HG02973 (cell line): Measurements from ENCODE around the gene SRRD.
A peak's percentile ranks its signal among the peaks of the same experiment; 100 is the strongest.

ENCODE experiments used
- ATAC-seq: cut with Tn5 transposase; IDR thresholded peaks from one replicate; pipeline ENCODE4 v1.9.1; 2021; ENCODE audit warnings: moderate library complexity; ENCODE audit not compliant: unreplicated experiment

The SRRD gene

GRCh38 chr22:26481112-26481693 lies 2.5 kb upstream of the SRRD start:
- ATAC-seq = no peak

DNA sequence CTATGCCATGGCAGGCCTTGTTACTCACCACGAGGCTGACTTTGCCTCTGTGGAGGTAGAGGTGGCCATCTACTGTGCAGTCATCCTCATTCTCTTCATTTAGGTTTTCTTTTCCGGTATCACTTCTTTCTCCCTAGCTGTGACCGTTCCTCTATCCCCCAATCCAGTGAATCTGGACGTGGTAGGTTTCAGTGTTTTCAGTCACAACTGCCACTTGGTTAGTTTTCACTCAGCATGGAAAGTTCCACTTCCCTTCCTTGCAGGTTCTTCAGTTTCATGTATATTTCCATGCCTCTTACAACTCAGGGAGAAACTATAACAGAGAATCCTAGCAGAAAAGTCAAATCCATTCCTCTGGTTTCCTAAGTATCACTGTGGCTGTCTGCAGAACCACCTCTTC lies 2.0 kb upstream of the SRRD start:
- ATAC-seq = no peak

DNA sequence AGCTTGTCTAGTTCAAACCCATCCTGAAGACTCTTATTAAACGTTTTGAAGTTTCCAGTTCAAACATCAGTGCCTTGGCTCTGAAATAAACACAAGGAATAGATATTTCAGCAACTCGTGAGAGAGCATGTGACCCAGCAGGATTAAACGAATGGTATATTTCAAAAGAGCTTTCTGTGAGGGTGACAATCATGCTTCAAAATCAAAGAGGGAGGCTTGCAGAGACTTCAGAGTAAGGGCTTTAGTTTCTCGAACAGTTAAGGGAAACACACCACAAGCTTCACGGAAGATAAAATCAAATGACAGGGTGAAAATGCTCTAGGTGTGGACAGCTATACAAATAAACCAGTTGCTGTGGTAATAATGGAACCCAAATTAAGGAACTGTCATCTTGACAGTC lies 1.5 kb upstream of the SRRD start:
- ATAC-seq = no peak

- peak; percentile 7 for ATAC-seq
Measured at GRCh38 chr22:26483043-26483438, 636 bp upstream of the SRRD start.

GRCh38 chr22:26484360-26484706 lies 656 bp downstream of the SRRD start:
- ATAC-seq = no peak

- no peak for ATAC-seq
Measured at GRCh38 chr22:26485013-26485412, 1.3 kb downstream of the SRRD start.

DNA sequence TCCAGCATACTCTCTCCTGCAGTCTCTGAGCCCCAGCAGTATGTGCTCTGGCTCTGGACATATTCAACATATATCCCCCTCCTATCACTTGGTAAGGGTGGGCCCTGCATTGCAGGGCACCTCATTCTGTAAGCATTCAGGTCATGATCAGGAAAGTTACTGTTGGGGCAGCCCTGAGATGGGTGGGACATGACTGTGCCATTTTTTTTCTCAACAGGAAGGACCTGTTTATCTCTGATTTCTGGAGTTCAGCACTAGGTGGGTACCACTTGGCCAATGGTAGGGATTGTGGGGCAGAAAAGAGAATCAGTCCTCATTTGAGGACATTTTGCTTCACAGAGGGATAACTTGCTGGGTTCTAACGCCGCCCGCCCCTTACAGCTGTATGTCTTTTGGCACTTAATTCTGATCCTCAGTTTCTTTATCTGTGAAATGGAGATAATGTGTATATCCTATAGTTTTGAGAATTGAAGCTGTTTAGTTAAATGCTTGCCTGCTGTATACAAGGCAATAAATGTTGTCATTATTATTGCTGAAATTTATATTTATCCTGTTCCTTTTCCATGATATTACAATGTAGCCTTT lies 2.2 kb downstream of the SRRD start:
- ATAC-seq = no peak

GRCh38 chr22:26486394-26486793 lies 2.7 kb downstream of the SRRD start:
- ATAC-seq = no peak

- ATAC-seq = no peak
Measured at GRCh38 chr22:26487996-26488395, 4.3 kb downstream of the SRRD start.

- ATAC-seq = no peak
Measured at GRCh38 chr22:26489447-26490036, 5.9 kb downstream of the SRRD start.

DNA sequence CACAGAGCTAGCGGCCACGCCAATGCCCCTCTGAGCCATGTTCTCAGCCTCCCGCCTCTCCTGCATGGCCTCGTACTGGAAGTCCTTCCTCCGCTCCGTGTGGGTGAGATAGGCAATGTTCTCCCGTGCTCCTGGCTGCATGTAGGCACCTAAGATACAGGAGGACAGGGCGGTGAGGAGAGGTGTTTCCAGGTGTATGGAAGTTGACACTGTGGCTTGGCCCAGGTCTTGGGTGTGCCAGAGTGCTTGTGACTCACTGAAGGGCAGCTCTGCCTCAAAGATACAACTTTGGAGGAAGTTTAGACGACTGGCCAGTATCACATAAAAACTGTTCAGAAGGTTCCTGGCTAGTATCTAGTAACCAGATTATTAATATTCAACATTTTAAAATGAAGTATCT lies 8.5 kb downstream of the SRRD start:
- no peak for ATAC-seq

- ATAC-seq = no peak
Measured at GRCh38 chr22:26494506-26494905, 10.8 kb downstream of the SRRD start.

DNA sequence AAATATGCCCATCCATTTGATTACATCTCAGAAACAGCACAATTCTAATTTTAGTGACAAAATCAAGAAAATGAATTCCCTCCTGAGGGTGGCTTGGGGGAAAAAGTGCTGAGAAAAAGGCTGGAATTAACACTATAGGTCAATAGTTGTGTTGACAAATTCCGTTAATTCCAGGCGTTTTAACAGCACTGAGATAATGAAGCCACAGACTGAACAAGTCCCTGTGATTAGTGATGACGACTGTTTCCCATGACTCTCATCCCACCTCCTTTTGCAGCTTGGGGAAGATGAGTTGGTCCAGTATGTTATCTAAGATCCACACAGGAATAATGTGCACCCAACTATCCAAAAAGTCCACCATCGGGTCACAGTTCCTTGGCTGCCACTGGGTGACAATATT lies 12.8 kb downstream of the SRRD start:
- ATAC-seq = no peak

- no peak for ATAC-seq
Measured at GRCh38 chr22:26499188-26499703, 15.6 kb downstream of the SRRD start.

GRCh38 chr22:26501996-26502395 lies 18.3 kb downstream of the SRRD start:
- ATAC-seq = no peak

DNA sequence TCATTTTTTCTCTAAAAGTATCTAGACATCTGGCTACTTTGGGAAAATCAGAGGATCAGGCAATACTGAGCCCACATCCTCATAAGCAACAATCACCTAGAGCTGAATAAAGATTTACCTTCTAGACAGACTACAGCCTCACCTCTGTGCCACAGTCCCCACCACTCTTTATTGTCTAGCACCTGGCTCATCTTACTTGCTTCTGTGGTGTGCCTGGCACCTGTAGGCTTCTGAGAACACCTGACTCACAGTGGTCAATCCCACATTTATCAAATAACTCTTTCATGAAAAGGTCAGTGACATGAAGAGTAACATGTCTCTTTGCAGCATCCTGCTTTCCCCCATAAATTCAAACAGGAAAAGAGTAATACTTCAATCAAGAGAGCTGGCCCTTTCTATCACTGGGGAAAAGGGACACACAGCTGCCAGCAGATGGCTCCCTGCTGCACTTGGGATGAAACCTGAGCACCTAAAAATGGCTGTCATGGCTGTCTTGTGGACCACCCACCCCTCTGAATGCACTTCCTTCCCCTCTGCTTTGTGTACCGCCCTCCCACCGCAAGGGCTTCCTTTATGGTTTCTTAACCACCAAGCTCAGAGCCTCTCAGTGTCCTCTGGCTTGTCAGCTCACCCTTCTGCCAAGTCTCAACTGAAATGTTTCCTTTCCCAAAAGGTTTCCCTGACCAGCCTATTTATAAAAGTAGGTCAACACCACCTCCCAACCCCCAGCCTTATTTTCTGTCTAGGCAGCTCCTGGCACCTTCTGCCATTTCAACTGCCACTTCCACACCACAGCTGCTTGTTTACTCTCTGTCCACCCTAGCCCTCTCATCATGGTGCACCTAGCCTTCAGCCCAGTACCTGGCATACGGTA lies 19.2 kb downstream of the SRRD start:
- no peak for ATAC-seq

GRCh38 chr22:26503758-26504157 lies 20.1 kb downstream of the SRRD start:
- no peak for ATAC-seq

DNA sequence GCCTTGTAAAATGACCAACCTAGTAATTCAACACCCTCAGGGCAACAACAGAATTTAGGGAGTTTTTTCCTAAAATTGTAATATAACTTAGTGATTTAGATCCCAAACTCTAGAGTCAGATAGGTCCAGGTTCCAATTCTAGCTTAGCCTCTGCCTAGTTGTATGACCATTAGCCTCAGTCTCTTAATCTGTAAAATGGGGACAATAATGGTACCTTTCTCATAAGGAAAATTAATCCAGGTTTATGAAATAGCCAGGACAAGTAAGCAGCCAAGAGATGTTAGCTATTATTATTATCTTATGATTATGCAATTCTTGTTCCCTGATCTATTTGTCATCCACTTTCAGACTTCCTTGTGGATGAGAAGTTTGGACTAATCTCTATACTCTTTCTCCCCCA lies 24.5 kb downstream of the SRRD start:
- ATAC-seq = no peak

DNA sequence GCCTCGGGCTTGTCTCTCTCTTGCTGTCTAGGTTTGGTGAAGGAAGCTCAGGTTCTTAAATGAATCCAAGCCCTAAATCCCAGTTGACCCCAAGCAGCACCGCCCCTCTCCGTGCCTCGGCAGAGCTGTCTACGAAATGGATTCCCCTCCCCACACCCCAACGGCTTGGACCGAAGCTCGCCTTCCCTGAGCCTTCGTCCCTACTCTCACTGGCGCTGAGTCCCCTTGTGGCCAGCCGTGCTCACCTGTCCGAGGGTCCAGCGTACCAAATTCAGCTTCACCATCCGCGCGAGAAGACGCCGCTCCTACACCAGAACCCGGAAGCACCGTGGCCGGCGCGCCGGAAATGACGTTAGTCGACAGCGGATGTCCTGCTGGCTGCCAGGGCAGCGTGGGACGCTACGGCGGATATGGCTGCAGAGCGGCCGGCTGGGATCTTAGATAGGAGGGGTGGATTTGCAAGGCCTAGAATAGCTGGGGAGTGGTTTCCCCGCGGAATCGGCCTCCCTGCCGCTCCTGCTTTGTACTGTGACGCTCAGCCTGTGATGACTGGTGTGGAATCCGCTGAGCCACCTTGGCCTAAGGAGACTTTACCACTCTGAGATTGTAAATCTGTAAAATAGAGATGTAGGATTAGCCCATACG lies 28.6 kb downstream of the SRRD start, which contains the start of gene TFIP11:
Gene TFIP11, minus strand, starts transcription at position 325 of the 645 bp plus-strand sequence. CDS start 2,201 bp downstream, outside the sequence.
- ATAC-seq = peak; percentile 89

DNA sequence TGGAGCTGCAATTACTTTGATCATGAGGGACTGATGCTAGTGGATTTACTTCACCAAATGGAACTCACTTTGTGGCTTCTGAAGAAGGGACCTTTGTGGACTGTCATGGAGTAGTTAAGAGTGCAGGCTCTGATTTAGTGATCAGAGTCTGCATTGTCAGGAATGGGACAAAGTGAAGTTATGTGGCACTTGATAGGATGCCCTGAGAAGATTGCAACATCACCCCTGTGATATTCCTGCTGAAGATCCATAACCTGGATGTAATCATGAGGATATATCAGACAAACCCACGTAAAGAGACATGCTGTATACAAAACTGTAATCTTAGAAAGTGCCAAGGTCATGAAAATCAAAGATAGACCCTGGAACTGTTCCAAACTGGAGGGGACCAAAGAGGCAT lies 30.2 kb downstream of the SRRD start:
- no peak for ATAC-seq
